ENCODE measurements around the gene COL9A3. TPM values are rescaled to one million over a fixed set of nuclear protein-coding genes. Genes with fewer than 3 reads are reported as not detected.

The COL9A3 gene
- 1 to 10 TPM; 2.3 to 2.8 TPM for total RNA-seq
- long read RNA-seq, partial matches to known transcripts = 1 of 2 reads
- long read RNA-seq, other reads (novel, unspliced or antisense) = 1 of 2 reads

DNA sequence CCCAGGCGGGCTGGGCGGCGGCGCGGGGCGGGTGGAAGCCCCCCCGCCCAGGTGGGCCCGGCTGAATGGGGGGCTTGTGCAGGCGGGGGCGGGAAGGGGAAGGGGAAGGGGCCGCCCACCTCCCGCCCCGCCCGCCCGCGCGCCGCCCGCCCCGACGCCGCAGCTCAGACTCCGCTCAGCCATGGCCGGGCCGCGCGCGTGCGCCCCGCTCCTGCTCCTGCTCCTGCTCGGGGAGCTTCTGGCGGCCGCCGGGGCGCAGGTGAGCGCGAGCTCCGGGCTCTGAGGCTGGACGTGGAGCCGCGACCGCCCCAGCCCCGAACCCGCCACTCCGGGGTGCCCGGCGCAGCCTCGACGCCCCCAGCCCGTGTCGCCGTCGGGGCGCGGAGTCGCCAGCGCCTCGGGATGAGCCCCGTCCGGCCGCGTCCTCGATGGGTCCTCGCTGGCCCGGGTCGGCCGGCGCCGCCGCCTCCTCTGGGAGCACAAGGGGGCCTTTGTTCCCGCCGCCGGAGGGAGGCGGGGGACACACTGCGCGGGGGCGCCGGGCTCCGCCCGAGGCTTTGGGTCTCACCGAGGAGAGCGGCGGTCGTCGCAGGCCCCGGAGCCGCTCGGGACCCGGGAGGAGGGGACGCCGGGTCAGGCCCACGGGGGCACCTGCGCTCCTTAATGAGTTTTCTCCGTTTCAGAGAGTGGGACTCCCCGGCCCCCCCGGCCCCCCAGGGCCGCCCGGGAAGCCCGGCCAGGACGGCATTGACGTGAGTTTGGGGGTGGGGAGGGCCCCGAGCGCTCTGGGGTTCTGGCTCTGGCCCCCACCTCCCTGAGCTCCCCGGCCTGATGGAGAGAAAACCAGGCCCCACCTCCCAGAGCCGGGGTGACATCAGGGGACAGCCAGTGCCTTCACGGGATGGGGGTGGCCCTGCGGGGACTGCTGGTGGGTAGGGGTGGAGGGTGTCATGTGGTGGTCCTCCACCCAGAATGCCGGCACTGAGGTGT is at the start of gene COL9A3:
TSS of gene COL9A3 (plus strand) at position 167 of the 990 bp plus-strand sequence. CDS start at position 182, 15 bp downstream.
- ATAC-seq (no peak), DNase-seq (no peak)
- intact Hi-C loops (cut with DNase I, micrococcal nuclease) = no loop called here

DNA sequence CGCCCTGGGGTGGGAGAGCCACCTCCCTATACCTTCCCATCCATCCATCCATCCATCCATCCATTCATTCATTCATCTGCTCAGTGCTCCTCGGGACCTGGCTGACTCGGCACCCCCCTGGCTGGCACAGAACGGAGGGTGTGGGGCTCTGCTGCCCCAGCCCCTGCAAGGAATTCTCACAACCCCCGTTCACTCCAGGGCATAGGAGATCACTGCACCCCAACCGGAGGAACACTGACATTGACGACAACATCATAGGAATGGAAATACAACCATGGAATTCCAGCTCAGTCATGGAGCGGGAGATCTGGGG is 48.7 kb upstream of the COL9A3 start:
- ATAC-seq (no peak), DNase-seq (no peak)
- intact Hi-C loops (cut with DNase I, micrococcal nuclease) = no loop called here

DNA sequence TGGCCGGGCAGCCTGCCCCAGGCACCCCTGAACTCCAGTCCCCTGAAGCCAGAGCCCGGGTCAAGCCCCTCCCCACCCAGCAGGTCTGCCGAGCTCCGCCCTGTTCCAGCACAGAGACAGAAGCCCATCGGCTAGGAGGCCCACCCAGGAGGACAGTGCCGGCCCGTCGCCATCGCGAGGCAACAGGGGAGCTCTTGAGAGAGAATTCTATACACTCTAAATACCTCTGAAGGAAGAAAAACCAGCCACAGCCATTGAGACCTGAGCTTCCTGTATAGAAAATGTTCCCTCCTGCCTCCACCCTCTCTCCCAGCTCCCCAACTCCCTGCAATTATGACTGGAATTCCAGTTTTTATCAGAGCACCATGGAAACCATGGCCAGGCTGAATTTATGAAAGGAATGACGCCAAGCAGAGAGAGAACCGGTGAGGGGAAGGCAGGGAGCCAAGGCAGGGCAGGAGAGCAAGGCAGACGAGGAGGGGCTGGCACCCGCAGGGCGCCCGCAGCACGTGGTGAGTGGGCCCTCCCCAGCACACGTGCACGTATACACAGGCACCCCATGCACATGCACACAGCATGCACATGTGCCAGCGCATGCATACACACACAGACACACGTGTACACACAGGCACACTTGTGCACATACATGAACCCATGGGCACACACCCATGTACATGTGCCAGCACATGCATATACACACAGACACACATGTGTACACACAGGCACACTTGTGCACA is 48.1 kb upstream of the COL9A3 start:
- DNase-seq = peak in 1 of 2 donors; percentile 49
- peak; percentile 68 for ATAC-seq
- intact Hi-C loops (cut with DNase I, micrococcal nuclease) = no loop called here

DNA sequence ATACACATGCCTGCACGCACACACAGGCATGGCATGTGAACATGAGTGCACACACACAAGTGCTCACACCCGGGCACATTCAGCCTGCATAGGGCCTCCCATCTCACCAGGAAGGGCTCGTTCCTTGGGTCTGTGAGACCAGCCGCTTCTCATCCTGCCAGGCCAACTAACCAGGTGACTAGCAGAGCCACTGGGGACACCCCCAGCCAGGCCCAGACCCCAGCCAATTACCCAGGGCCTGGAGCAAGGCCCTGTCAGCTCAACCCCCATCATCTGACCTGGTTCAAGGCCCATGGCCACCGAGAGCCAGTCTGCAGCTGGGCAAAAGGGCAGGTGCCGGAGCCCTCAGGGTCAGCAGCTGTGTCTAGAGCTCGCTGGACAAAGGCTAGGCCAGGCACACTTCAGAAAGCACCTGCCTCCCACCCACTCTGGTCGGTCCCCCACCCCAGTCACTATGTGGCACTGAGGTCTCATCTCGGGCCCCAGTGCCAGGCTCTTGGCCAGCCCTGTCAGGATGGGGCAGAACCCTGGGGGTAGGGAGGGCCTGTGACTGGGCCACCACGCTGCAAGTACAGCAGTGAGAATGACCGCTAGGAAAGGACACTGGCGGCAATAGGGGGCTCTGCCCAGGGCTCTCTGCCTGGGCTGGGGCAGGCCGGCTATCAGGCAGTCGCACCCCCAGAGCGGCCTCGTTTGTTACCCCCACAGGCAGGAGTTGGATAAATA is 47.3 kb upstream of the COL9A3 start:
- DNase-seq (no peak), ATAC-seq (no peak)
- intact Hi-C loops (cut with DNase I, micrococcal nuclease) = no loop called here

DNA sequence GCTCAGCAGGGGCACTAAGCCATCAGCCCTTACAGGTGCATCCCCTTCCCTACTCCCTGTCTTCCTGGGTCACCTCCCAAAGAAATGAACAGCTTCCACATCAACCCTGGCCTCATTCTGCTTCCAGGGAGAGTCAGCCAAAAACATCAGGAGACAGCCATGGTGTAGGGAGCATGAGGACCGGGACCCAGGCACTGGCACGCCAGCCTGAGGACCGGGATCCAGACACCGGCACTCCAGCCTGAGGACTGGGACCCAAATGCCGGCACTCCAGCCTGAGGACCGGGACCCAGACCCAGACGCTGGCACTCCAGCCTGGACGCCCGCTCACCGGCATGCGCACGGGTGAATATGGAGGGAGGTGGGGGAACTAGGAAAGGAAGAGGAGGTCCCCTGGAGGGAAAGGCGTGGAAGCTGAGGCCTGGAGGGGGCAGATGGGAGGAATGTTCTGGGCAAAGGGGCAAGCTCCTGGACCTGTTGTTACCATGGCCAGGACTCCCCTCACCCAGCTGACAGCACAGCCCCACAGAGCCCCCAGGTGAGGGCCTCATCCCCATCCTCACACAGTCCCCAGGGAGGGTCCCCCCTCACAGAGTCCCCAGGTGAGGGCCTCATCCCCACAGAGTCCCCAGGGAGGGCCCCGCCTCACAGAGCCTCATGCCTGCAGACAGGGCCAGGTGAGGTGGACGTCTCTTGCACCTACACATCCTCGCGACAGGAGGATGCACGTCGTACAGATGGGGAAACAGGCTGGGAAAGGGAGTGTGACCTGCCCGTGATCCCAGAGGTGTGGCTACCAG is 46.5 kb upstream of the COL9A3 start:
- no peak for ATAC-seq
- intact Hi-C loops (cut with DNase I, micrococcal nuclease) = no loop called here
- no peak for DNase-seq

DNA sequence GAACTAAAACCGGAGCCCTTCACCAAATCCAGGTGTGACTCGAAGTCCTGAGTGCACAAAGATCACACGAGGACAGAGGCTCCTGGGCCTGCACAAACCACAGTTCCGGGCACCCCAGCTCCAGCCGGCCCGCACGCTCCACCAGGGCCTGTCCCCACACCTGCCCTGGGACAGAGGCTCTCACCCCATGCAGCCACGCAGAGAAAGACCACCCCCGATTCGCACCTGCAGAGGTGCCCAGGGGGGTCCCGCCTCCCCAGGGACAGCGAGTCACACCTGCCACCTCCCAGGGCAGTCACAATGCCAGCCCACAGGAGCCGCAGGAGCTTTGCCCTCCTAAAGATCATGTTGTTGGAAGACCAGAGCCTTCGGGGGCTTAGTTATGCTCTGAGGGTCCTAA is 45.9 kb upstream of the COL9A3 start:
- intact Hi-C loops (cut with DNase I, micrococcal nuclease) = no loop called here
- DNase-seq (no peak), ATAC-seq (no peak)

DNA sequence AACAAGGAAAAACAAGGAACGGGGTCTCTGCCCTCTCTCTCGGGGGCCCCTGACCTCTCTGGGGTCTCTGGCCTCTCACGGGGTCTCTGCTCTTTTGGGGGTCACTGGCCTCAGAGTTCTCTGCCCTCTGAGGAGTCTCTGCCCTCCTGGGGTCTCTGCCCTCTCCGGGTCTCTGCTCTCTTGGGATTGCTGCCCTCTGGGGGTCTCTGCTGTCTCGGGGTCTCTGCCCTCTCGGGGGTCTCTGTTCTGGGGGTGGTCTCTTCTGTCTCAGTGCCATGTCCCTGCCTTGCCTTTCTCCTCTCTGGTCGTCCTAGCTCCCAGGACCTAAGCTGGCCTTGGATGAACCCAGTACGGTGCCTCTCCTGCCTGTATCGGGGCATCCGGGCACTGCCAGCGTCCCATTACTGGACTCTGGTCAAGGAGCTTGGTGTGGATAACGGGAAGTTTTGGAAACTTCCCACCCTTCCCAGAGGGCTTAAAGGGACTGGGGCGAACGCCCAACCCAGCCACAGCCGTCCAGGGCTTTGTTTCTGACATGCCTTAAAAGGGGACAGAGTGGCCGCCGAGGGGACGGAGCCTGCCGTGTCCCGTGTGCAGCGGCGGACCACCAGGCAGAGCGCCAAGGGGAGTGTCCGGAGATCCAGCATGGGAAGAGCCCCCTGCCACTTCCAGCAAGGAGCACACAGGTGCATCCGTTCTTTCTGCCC is 45.3 kb upstream of the COL9A3 start:
- intact Hi-C loops (cut with DNase I, micrococcal nuclease) = no loop called here
- no peak for ATAC-seq

DNA sequence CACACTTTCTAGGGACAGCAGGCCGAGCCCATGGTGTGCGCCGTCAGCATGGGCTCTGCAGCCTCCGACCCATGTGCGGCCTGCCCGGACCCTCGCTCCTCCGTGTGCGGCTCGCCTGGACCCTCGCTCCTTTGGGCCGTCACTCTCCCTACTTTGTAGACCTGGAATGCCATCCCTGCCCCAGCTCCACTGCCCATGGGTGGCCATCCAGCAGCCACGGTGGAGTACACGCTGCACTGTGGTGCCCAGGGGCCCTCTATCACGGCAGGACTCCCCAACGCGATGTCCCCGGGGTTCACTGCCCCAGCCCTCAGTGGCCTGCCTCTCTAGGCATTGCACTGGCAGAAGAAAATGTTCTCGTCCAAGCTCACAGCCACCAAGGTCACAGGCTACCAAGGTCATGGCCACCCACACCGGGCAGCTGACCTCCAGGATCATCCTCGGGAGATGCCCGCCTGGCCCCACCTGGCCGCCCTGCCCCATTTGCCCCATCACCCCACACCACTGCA is 44.7 kb upstream of the COL9A3 start:
- DNase-seq (no peak), ATAC-seq (no peak)
- intact Hi-C loops (cut with DNase I, micrococcal nuclease) = no loop called here

More for the DNA sequence above, 45.3 kb upstream of the COL9A3 start:
- no peak for DNase-seq

DNA sequence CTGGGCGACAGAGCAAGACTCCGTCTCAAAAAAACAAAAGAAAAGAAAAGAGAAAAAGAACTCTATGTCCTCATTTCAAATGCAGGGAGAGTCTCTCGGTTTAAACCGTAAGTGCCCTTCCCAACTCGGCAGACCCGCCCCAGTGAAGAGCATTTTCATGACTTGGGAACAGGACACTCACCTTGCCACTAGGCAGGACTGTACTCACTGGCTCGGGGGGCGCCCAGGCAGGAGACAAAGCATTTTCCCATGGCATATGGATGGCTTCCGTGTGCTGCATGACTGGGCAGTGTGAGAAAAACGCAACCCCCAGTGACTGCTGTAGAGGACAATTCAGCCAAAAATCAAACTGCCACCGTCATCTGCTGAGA is 44.2 kb upstream of the COL9A3 start:
- DNase-seq (no peak), ATAC-seq (no peak)
- intact Hi-C loops (cut with DNase I, micrococcal nuclease) = no loop called here

DNA sequence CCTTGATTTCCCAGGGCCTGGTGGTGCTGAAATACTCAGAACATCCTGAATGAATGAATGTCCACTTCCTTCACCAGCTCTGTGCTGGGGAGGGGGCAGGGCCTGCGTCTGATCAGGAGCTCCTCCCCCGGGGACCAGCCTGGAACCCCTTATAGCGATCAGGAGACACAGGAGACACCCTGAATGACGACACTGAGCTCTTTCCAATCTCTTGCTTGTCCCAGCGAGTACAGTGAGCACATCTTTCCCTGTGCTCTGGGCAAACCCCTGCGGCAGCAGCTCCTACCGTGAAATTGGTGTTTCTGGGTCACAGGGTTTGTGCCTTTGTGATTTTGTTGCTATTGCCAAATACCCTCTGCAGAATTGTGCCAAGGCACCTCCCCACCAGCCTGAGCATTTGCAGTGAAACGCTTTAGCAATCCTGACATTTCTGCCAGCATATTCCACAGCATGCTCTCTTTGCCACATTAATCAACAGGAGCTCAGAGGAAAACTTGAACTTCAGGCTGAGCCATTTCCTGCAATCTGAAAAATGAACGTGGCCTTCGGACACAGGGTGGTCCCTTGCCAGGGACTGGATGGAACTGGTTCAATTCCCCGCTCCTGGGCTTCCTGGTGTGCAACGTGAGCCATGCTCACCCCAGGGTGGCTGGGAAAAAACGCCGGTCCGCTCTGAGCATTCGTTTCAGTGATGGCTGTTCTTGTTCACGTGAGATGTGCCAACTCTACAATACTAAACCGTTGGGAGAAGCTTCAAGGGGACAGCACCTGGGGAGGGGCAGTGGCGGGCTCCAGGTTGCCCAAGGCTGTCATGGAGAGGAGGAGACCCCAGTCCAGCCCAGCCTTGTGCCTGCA is 43.6 kb upstream of the COL9A3 start:
- no peak for ATAC-seq
- no peak for DNase-seq

DNA sequence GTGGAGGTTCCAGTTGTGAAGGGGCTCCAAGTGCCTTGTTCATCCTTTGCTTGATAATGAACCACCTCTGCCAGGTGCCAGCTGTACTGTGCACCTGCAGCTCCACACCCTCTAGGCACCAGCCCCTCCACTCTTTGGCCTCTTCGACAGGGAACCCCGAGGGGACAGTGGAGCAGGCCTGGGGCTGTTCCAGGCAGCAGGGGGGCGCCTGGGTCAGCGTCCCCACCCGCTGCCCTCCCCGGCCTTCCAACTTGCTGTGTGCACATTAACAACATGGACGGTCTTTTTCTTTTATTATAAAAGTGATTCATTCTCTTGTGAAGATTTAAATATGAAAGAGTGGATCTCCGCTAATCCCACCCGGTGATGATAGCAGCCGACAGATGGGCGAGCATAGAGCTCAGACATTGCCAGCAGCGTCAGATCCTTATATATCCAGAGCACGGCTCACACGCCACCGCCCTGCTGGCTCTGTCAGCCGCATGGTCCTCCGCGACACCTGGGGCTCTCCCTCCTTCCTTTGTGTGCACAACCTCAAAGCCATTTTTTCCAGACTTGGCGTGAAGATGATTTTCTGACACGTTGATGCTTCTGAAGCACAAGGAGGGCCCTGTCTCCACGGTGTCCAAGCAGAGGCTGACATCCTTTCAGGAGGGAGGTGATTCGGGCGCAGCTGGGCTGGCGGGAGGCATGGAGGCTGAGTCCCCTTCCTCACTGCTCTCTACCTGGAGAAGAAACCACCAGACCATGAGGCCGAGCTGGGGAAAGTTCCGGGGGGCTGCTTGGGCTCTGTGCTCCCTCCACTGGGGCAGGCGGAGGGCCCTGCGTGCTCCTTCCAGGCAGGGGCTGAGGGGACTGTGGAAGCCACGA is 42.8 kb upstream of the COL9A3 start:
- ATAC-seq = no peak
- intact Hi-C loops (cut with DNase I, micrococcal nuclease) = no loop called here
- no peak for DNase-seq

More for the DNA sequence above, 43.6 kb upstream of the COL9A3 start:
- intact Hi-C loops (cut with DNase I, micrococcal nuclease) = no loop called here

DNA sequence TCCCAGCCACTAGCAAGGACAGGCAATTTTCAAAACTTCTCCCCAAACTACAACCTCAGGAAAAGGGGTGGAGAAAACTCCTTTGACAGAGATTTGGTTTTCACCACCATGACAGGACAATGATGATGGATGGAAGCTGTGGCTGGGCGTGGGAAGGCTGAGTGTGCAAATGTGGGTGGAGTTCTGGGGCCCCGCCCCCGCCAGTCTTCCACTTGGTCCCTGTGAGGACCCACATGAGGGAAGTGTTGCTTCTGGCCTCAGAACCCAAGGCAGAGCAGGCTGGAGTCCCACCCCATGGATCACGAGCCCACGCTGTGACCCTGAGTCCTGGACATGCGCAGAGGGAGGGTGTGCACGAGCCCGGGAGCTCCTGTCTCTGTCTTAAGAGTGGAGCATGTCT is 42.1 kb upstream of the COL9A3 start:
- no peak for DNase-seq
- ATAC-seq = no peak
- intact Hi-C loops (cut with DNase I, micrococcal nuclease) = no loop called here

DNA sequence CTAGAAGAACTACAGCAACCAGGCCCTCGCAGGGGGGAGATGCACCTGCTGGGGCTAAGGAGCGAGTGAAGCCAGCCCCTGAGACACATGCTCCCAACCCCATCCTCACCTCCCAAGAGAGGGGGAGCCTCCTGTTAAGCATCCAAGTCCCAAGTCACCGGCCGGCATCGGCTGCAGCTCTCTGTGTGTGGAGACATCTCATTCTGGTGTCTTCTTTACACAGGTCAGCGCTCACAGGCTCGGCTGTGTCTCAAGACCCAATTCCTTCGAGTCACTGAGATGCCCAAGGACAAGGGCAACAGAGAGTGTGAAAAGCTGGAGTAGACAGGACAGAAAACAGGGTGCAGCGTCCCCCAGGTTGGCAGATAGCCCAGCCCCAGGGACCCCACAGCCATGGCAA is 41.6 kb upstream of the COL9A3 start:
- intact Hi-C loops (cut with DNase I, micrococcal nuclease) = no loop called here
- ATAC-seq (no peak), DNase-seq (no peak)

DNA sequence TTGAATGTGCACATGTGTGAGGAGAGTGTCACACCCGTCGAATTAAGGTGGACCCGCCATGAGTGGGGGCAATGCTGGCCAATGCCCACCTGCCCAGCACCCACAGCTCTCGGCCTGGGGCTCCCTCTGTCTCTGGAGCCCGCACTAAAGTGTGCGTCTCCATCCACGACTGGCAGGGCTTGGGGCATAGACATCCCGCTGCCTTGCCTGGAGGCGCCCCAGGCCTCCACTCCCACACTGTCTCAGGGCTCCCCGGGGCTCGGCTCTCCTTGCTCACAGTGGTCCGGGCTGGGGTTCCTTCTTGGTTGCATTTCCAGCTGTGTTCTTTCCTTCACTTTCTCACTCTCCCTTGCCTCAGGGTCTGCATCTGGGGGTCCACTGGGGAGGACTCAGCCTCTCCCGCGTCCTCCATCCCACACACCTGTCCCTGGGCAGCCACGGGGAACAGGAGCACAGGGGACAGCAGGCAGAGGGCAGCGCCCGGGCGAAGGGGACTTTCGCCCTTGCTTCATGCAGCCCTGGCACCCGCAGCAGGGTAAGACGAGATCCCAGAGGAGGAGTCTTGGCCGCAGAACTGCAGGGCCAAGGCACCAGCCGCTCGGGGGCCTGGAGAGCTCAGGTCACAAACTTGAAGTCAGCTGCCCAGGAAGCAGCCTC is 40.7 kb upstream of the COL9A3 start:
- ATAC-seq (no peak), DNase-seq (no peak)
- intact Hi-C loops (cut with DNase I, micrococcal nuclease) = no loop called here

DNA sequence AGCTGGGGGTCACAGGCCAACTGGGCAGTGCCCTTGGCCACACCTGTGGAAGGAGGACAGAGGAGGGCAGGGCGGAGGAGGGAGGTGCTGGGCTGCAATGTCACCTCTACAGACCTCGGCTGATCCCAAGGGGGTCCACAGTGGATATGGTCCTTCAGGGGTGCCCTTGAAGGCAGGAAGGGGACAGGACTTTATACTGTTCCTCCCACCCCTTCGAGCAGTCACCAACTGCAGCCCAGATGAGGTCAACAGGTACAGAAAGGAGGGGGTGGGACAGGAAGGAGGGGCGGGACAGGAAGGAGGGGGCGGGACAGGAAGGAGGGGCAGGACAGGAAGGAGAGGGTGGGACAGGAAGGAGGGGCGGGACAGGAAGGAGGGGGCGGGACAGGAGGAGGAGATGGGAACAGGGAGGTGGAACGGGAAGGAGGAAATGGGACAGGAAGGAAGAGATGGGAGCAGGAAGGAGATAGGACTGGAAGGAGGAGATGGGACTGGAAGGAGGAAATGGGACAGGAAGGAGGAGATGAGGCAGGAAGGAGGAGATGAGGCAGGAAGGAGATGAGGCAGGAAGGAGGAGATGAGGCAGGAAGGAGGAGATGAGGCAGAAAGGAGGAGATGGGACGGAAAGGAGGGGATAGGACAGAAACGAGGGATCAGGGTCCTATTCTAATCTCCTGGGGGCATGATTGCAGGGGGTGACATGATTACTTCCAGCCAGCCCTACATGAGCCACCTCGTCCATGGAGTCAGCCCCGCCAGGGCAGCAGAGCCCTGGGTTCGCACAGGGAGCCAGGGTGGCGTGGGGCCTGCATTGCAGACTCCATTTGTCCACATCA is 39.9 kb upstream of the COL9A3 start:
- ATAC-seq (peak; percentile 64), DNase-seq (peak; percentile 41 to 61)
- intact Hi-C loops (cut with DNase I, micrococcal nuclease) = no loop called here

All from left colon (tissue), 2 donors.